Measurements from ENCODE around the gene COL9A1. TPM values are rescaled to one million over a fixed set of nuclear protein-coding genes. Genes with fewer than 3 reads are reported as not detected.

The COL9A1 gene
- total RNA-seq (2021; ENCODE audit: unreplicated experiment) (not detected), Bru-seq, nascent RNA (percentile 4 among the genes with signal in this experiment), BruChase-seq, experiment 1, labeled RNA remaining after a 6-hour chase (percentile 6 among the genes with signal in this experiment), BruChase-seq, experiment 2, labeled RNA remaining after a 2-hour chase (percentile 3 among the genes with signal in this experiment)
- polyA plus RNA-seq (2012): not detected in 2 replicates
- long read RNA-seq: 0 reads

GRCh38 chr6:70303034-70303525, at the start of gene COL9A1:
TSS of gene COL9A1 (minus strand) at chr6:70303084. CDS start at chr6:70302924, 160 bp downstream.
- Histone ChIP-seq H3K27me3 (ENCODE audit: insufficient read depth, low read length) (peaks cover 67% of the 10 kb centered on the region), H3K27ac (ENCODE audit: low read depth, low read length) (no peak within 1 kb of the TSS), H2AFZ (ENCODE audit: low read depth, low read length, poor library complexity, severe bottlenecking) (no peak within 1 kb of the TSS), H3K36me3 (ENCODE audit: control insufficient read depth in 1 of 2, insufficient read depth in 2 of 2, low read length in 2 of 2) (no peaks in the 10 kb centered on the region), H3K4me2 (ENCODE audit: low read length) (no peak within 1 kb of the TSS), H3K4me3 (replicated peaks in 1 of 2; ENCODE audit: low read depth in 1 of 2, low read length in 2 of 2) (no peak within 1 kb of the TSS), H4K20me1 (ENCODE audit: insufficient read depth) (no peaks in the 10 kb centered on the region), H3K79me2 (ENCODE audit: insufficient read depth, low read length) (no peaks in the 10 kb centered on the region), H3K9me2 (ENCODE audit: insufficient read depth) (no peaks in the 10 kb centered on the region), H3K4me1 (ENCODE audit: control insufficient read depth in 1 of 2, insufficient read depth in 2 of 2, low read length in 2 of 2) (no peaks in the 10 kb centered on the region), H3K9me3 (ENCODE audit: control insufficient read depth in 1 of 2, insufficient read depth in 1 of 2, low read depth in 1 of 2, low read length in 2 of 2) (no peaks in the 10 kb centered on the region), H3K9ac (ENCODE audit: low read length) (no peak within 1 kb of the TSS)
- no TSS peak for BruUV-seq (replicated peaks)
- TF ChIP-seq RAD21 (IDR thresholded peaks at IDR 0.05; ENCODE audit: low read depth) (no peak), FOSL1 (IDR thresholded peaks at IDR 0.05; ENCODE audit: low read depth) (no peak), ATF3 (IDR thresholded peaks at IDR 0.05) (no peak), POLR2A (IDR thresholded peaks at IDR 0.05; ENCODE audit: borderline replicate concordance, extremely low read depth, insufficient read depth, insufficient read length) (no peak), ZNF274 (IDR thresholded peaks at IDR 0.05; ENCODE audit: low read depth, low read length) (no peak), ELF1 (IDR thresholded peaks at IDR 0.05; ENCODE audit: borderline replicate concordance, low read depth) (no peak), SP1 (IDR thresholded peaks at IDR 0.05; ENCODE audit: low read depth) (no peak), YY1 (IDR thresholded peaks at IDR 0.05; ENCODE audit: extremely low read depth, insufficient replicate concordance, low read depth, low read length) (no peak), CBX3 (IDR thresholded peaks at IDR 0.05; ENCODE audit: low read depth) (no peak), JUND (IDR thresholded peaks at IDR 0.05) (no peak), ZFX (IDR thresholded peaks at IDR 0.05) (no peak), MAX (IDR thresholded peaks at IDR 0.05) (no peak), REST (IDR thresholded peaks at IDR 0.05; ENCODE audit: low read depth) (no peak), EZH2 (IDR thresholded peaks at IDR 0.05) (no peak), CTCF (IDR thresholded peaks at IDR 0.05 in 2 of 3, conservative IDR thresholded peaks at IDR 0.05 in 1 of 3; ENCODE audit: borderline replicate concordance in 1 of 3, insufficient read depth in 1 of 3, low read depth in 2 of 3, low read length in 2 of 3) (no peak), ZBTB33 (IDR thresholded peaks at IDR 0.05; ENCODE audit: extremely low read depth, insufficient replicate concordance, low read length) (no peak)
- intact Hi-C loops (cut with micrococcal nuclease): loop anchor here (10.0 kb wide), 1 partner anchor 652 kb away; the partner anchor contains the start of gene B3GAT2
- RAD21 ChIA-PET (ENCODE audit: low non-redundant PET in 1 of 2, low total read pairs in 2 of 2, uncharacterized antibody in 2 of 2, unreplicated experiment in 2 of 2): no interaction called here
- CTCF ChIA-PET: no interaction called here
- POLR2A ChIA-PET: no interaction called here
- ATAC-seq: no peak
- DNase-seq (ENCODE audit: low read depth, low spot score): no peak

Data from HCT116 (cell line).